GM19452 (cell line): ENCODE data around the gene TFF3.
"Not testable (repeated sequence)": the region's sequence is repeated elsewhere in the genome, so short reads cannot be mapped to it uniquely, and the experiment has no call there.

ENCODE experiments used
- ATAC-seq: cut with Tn5 transposase; IDR thresholded peaks from one replicate; pipeline ENCODE4 v1.9.1; 2021; ENCODE audit not compliant: unreplicated experiment

The TFF3 gene

DNA sequence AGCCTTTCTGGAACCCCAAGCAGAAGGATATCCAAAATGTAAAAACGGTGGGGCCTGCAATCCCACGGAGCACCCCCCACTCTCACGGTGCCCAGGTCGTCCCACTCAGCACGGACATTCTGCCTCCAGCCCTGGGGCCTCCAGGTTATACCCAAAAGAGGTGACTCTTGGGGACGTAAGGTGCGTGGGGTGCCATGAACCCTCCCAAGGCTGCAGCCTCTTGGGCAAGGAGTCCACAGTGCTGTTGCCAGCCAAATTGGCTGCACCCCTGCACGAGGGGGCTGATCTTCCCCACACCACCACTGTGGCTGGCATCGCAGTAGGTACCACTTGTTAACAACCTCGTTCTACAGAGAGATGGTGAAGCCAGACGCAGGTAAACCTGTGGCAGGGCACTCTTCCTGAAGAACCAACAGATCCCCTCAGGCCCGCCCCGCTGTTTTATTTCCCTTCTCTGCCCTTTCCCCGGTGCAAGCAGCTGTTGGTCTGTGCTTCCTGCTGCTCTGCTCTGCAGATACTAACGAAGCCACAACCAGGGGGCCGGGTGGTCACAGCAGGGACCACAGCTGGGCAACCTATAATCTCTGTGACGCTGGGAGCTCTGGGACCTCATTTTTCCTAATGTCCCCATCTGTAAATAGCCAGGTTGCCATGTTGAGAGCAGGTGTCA lies 8.7 kb downstream of the TFF3 start:
- no peak for ATAC-seq

- no peak for ATAC-seq
Measured at GRCh38 chr21:42305707-42306147, 9.5 kb downstream of the TFF3 start.

DNA sequence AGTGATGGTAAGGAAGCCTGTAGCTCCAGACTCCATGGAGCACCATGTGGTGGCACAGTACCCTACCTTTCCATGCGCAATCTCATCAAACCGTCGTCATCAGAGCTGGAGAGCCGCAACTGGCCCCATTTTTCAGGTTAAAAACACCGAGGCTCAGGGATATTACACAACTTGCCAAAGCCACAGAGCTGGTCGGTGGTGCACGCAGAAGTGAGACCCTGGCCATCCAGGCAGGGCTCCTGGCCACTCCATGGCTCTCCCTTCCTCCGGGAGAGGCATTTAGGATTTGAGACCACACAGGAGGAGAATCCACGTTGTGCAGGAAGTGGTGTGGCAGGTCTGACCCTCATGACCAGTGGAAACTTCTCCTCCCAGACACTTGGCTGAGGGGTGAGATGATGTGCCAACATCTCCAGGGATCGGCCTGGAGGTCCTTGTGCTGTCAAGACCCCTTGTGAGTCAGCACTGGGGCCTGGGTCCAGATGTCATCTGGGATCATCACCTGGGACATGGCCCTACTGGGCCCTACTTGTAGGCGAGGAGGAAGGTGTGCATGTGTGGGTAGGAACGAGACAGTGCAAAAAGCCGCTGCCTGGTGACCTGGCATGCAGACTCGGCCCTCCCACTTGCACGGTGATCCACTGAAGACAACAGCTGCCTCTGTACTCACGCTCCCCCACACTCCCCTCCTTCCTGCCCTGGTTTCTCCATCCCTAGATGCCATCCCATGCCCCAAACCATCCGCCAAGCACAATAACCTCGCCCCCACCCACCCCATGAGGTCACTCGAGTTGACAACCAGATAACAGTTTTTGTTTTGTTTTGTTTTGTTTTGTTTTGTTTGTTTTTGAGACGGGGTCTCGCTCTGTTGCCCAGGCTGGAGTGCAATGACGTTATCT lies 10.4 kb downstream of the TFF3 start:
- ATAC-seq: no peak

GRCh38 chr21:42303443-42303842 lies 11.8 kb downstream of the TFF3 start:
- ATAC-seq: no peak

DNA sequence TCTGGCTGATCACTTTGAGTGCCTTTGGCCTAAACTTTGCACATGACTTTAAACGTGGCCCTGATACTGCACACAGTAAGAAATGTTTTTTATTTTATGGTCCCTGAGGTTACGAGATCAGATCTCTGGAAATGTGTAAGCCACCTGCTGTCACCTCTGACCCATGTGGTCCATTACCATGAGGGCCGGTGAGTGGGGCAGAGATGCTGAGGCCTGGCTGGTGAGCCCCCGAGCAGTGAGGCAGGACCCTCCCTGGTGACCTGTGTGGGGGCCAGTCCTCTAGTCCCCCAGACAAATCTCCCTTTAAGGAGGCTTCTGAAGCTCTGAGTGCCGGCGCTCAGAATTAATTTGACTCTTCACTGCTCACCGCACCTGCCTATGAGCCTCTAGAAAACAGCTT lies 12.4 kb downstream of the TFF3 start:
- no peak for ATAC-seq

- no peak for ATAC-seq
Measured at GRCh38 chr21:42302076-42302650, 13.0 kb downstream of the TFF3 start.

DNA sequence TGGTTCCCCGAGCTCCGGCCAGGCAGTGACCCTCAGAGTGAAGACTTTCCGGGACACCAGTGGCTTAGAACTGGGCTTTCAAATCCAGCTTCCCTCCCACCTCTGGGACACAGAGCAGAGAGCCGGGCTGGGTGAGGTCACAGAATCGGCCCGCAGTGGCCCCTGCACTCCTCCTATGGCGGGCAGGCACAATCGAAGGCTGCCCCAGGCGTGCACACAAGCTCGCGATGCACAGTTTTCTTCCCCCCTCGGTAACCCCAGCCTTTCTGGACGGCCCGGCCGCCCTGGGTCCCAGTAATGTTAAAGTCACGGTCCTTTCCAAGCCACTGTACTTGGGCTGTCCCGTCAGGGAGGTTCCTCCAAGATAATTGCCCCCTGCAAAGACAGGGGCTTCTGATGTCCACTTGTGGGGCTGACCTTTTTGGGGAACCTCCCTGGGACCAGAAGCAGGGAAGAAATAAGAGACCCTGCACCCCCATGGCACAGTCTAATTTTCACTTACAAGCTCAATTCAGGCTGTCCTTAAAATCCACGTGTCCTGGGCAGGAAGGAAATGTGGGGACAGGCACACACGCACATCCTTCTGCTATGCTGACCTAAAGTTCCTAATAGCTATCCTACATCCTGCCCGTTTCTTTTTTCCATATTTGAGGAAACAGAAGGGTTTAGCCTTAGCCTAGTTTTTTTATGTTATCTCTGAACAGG lies 13.7 kb downstream of the TFF3 start:
- ATAC-seq: no peak

DNA sequence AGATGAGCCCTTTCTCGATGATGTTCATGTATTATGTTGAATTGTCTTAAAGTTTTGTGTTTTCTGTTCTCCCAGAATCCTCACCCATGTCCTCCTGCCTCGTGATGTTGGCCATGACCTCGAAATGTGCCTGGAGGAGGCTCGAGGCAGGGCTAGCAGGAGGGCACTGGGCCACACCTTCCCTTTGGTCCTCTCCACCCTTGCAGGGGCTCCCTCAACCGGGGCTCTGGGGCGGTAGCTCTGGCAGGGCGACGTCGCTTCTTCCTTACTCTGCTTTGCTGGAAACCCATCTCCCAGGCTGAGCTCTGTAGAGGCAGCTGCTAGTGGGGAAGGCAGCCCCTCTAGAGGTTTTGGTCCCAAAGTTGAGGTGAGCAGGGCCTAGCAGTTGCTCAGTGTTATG lies 14.3 kb downstream of the TFF3 start:
- ATAC-seq: no peak

DNA sequence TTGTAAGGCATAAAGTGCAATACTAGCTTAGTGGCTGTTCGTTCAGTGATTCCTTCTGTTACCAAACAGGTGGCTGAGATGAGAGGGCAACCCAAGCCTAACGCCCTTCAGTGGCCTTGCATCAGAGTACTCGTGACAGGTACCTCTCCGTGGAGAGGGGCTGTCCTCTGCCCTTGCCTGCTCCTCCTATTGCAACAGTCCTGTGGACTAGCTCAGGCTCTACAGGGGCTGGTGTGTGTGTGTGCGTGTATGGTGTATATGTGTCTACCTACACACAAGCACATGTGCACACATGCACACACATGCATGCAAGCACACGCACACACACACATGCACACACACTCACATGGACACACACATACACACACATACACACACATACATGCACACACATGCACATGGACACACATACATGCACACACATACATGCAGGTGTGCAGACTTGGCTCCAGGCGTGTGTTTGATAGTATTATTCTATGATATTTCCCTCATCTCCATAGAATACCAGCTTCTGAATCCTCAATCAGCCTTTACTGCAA lies 15.1 kb downstream of the TFF3 start:
- ATAC-seq: no peak

GRCh38 chr21:42299324-42300044 lies 15.7 kb downstream of the TFF3 start:
- no peak for ATAC-seq

DNA sequence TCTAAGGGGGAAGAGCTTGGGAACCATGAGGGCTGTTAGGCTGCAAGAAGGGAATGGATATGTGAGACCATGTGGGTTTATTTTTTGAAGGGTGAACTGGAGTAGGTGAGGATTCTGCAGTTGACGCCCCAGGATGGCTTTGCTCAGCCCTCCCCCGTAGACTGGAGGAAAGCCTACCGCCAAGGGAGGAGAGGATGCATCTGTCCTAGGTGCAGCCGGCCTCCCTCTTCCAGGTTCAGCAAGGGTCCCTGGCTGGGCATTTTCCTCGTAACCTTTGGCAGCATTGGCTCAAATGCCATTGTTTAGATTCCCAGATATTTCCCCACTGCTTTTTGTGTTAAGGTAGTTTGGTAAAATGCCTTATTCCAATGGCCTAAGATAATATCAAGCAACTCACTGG lies 16.6 kb downstream of the TFF3 start:
- no peak for ATAC-seq

- no peak for ATAC-seq
Measured at GRCh38 chr21:42298237-42298636, 17.0 kb downstream of the TFF3 start.

DNA sequence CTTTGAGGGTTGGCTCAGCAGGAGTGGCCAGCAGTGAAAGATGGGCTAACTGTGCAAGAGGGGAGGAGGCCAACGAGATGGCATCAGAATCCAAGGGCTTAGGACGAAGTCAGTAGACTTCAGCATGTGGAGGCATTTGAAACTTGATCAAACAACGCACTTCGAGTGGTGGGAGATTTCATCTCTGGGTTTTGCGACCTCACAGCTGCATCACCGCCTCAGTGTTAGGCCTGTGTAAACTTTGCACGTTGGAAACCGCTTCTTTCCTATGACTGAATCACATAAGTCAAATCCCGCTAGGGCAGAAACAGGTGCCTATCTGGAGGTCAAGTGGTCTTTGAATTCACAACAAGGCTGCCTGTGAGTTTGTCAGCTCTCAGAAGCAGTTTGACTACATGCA lies 17.8 kb downstream of the TFF3 start:
- no peak for ATAC-seq

DNA sequence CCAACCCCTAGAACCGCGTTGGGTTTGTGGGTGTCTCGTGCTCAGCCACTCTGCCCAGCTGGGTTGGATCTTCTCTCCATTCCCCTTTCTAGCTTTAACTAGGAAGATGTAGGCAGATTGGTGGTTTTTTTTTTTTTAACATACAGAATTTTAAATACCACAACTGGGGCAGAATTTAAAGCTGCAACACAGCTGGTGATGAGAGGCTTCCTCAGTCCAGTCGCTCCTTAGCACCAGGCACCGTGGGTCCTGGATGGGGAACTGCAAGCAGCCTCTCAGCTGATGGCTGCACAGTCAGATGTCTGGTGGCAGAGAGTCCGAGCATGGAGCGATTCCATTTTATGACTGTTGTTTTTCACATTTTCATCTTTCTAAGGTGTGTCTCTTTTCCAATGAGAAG lies 18.7 kb downstream of the TFF3 start:
- no peak for ATAC-seq

GRCh38 chr21:42295845-42296244 lies 19.4 kb downstream of the TFF3 start:
- ATAC-seq: no peak

- no peak for ATAC-seq
Measured at GRCh38 chr21:42294273-42294880, 20.8 kb downstream of the TFF3 start.

DNA sequence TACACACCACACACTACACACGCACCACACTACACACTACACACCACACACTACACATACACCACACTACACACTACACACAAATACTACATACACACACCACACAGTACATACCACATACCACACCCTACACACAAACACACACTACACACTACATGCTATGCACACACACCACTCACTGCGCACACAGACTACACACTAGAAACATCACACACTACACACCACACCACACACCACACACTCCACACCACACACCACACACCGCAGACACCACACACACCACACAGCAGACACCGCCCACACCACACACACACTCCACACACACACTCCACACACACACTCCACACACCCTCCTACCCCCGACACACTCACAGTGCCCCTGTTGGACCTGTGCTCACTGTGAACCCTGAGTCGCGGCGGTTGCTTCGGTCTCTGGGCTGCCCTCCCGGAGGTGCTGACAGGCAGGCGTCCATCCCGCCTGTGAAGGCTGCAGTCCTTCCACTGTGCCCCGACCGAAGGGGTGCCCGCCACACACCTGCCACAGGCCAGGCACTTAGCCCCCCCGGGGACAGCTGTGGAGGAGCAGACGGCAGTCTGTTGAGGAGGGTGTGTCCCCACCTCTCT lies 21.4 kb downstream of the TFF3 start:
- ATAC-seq: no peak

DNA sequence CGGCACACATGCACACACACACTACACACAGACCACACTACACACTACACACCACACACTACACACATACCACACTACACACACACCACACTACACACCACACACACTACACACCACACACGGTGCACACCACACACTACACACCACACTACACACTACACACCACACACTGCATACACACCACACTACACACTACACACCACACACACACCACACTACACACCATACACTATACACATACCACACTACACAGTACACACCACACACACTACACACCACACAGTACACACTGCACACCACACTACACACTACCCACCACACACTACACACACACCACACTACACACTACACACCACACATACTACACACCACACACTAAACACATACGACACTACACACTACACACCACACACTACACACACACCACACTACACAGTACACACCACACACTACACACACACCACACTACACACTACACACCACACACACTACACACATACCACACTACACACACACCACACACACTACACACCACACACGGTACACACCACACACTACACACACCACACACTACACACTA lies 22.6 kb downstream of the TFF3 start:
- not testable (repeated sequence) for ATAC-seq
